GM13977 (cell line): Measurements from ENCODE around the gene HSDL1.

Source experiments
- DNase-seq: peaks from one replicate; pipeline ENCODE4 v3.0.0; 2012; ENCODE audit warnings: low spot score
- in situ Hi-C: fragments of 300-500 bp; cut with MboI; formaldehyde crosslinking; loops from one replicate; pipeline ENCODE4 v1.12.0; 2022; ENCODE audit warnings: low sequenced_read_pairs, low pct_unique_long_range_greater_than_20kb, mixed read lengths, inconsistent platforms; ENCODE audit not compliant: unreplicated experiment
- TF ChIP-seq, protein P1 (sequence below): IDR thresholded peaks from 2 replicates; pipeline ENCODE4 v1.5.1; 2012; ENCODE audit warnings: mild to moderate bottlenecking, control low read depth; ENCODE audit not compliant: insufficient read depth; ENCODE audit errors: extremely low read depth, missing control alignments

Gene HSDL1

DNA sequence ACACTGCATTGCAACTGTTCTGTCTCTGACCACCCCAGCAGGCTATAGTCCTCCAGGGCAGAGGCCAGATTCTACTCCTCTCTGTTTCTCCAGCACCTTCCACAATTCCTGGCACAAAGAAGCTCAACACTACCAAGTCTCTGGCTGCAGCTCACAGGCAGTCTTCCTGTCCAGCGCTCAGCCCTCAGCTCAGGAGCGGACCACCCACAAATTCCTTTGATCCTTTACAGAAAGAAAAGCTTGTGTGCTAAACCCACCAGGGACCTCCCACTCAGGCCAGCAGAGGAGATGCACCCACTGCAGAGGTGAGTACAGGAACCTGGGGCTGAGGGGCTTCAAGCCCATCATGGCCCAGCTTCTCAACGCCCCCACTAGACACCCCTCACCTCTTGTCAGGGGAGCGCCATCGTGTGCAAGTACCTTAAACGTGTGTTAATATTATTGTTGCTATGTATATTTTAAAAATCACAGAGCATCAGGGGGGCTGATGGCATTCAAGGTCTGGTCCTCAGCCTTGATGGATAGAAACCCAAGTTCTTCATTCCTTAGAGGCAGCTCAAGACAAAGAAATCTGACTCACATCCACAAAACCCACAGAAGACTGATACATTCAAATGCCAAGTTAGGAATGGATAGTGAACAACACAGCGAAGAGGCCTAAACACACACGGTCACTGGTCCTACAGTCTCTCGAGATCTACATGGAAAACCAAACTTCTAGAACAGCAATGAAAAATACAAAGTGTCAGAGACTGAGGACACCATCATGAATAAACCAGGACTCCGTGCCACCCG lies 8.4 kb downstream of the HSDL1 start:
- DNase-seq = no peak
- in situ Hi-C loops = no loop called here
- TF ChIP-seq, protein P1, sequence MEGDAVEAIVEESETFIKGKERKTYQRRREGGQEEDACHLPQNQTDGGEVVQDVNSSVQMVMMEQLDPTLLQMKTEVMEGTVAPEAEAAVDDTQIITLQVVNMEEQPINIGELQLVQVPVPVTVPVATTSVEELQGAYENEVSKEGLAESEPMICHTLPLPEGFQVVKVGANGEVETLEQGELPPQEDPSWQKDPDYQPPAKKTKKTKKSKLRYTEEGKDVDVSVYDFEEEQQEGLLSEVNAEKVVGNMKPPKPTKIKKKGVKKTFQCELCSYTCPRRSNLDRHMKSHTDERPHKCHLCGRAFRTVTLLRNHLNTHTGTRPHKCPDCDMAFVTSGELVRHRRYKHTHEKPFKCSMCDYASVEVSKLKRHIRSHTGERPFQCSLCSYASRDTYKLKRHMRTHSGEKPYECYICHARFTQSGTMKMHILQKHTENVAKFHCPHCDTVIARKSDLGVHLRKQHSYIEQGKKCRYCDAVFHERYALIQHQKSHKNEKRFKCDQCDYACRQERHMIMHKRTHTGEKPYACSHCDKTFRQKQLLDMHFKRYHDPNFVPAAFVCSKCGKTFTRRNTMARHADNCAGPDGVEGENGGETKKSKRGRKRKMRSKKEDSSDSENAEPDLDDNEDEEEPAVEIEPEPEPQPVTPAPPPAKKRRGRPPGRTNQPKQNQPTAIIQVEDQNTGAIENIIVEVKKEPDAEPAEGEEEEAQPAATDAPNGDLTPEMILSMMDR = no peak

DNA sequence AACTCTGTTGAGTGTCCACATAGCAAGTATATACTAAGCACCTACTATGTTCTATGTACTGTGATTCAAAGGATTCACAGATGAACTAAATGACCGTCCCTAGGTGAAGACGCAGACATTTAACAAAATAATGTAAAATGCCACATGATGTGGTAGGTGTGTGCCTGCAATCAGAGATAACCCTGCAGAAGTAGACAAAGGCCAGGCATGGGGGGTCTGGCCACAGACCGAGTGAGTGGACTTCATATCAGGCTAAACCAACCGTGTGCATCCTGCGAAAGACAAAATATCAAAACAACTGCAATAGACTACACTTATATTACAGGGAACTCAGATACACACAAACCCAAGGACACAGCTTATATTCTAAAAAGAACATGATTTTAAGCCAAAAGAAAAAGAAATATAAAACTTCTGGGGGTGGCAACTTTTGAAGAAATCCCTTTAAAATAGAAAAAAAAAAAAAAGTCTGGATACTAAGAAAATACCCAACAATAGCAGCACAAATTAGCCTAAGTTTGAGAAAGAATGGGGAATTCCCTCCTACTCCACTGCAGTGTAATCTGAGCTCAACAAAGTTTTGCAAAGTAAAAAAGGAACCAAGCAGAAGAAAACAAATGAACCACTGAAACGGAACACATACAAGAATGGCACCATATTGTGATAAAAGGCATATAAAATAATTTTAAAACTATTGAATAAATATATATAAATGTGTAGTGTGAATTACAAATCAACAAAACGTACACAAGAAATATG lies 12.3 kb downstream of the HSDL1 start:
- in situ Hi-C loops = no loop called here
- TF ChIP-seq, protein P1 = no peak
- peak; percentile 50 for DNase-seq

DNA sequence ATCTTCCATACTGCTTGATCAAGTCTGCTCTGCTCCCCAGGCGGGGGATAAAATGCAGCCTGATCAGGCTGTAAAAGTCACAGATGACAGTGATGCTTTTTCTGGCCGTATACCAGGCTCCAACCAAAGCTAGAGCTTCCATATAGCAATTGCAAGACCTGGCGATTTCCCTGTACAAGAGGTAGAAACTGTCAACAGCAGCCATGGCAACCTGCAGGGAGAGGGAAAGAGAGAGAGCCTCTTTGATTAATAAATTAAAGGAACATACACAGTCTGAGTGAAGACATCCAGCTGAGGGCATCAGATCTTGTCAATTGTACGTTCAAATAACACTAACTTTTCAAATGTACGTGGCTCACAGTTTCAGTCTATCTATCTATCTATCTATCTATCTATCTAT lies 13.9 kb downstream of the HSDL1 start:
- TF ChIP-seq, protein P1 = no peak
- no peak for DNase-seq
- in situ Hi-C loops = no loop called here

DNA sequence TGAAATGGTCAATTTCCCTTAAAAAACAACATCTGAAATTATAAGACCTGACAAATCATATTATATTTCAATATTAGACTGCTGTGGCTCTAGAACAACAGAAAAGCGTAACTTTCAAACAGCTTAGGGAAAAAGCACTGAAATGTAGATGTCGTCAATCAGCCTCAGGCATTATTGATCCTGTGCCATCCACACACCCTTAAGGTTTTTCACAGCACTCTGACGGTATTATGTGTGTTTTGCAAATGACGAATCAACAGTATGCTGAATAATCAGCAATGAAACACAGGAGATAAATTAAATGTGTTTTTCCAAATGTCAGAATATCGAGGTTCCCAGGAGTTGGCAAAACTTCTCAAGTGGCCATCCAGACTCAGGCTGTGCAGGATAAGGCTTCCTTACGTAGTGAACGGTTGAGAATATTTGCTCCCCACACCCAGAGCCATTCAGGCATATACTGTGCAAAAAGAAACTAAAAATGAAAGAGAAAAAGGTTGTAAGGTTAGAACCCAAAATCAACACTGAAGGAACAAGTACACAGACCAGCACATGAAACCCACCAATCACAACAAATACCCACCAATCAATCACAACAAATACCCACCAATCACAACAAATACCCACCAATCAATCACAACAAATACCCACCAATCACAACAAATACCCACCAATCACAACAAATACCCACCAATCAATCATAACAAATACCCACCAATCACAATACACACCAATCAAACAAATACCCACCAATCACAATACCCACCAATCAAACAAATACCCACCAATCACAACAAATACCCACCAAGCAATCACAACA lies 20.5 kb downstream of the HSDL1 start:
- TF ChIP-seq, protein P1 = no peak
- peak; percentile 33 for DNase-seq
- in situ Hi-C loops = no loop called here

DNA sequence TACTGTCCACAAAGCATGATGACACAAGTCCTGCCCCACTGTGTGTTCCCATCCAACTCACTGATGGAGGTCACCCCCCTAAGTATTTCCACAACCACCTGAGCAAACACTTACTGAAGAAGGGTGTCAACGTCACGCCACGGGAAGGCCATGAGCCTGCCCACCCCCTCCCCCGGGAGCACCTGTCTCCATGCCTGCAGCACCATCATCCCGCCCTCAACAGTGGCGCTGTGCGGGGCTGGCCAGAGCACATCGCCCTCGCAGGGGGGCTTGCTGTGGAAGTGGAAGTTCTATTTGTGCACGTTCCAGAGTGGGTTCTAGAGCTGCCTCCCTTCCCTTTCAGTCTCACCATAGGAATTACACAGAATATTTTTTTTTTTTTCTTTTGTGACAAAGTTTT lies 24.0 kb downstream of the HSDL1 start:
- TF ChIP-seq, protein P1 = no peak
- no peak for DNase-seq
- in situ Hi-C loops = no loop called here

DNA sequence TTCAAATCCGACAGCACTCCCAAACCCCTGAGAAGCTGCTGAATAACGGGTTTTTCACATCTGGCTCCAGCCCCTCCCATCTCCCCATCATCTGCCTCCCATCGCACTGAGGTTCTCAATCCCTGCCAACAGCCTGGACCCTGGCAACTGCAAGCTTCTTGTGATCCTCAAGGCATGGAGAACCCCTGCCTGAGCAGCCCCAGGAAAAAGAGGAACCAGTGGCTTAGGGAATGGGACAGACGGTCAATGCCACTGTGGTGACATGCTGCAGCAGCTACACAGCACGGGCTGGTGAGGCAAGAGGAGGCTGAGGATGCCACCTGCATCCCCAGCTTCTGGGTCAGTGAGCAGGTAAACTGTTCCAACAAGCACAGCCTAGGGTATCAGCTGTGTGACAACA lies 25.0 kb downstream of the HSDL1 start:
- TF ChIP-seq, protein P1 = no peak

More for the DNA sequence above, 25.0 kb downstream of the HSDL1 start:
- DNase-seq = no peak
- in situ Hi-C loops = no loop called here
